GM18861 (cell line): ENCODE measurements around the gene TOX3.
A peak's percentile ranks its signal among the peaks of the same experiment; 100 is the strongest.

ENCODE experiments used
- ATAC-seq: cut with Tn5 transposase; IDR thresholded peaks from one replicate; pipeline ENCODE4 v1.9.1; 2021; ENCODE audit not compliant: unreplicated experiment

TOX3 gene

GRCh38 chr16:52547004-52547833, at the start of gene TOX3:
TOX3 (minus strand) TSS chr16:52547143; CDS start chr16:52546723, 420 bp downstream.
- no peak for ATAC-seq

GRCh38 chr16:52592778-52593177, 45.8 kb upstream of the TOX3 start:
- no peak for ATAC-seq

- ATAC-seq = no peak
Observed at GRCh38 chr16:52591934-52592592, 45.1 kb upstream of the TOX3 start.

GRCh38 chr16:52591471-52591870, 44.5 kb upstream of the TOX3 start:
- ATAC-seq = no peak

- ATAC-seq = no peak
Observed at GRCh38 chr16:52586159-52586558, 39.2 kb upstream of the TOX3 start.

- ATAC-seq = no peak
Observed at GRCh38 chr16:52584354-52585320, 37.7 kb upstream of the TOX3 start.

- no peak for ATAC-seq
Observed at GRCh38 chr16:52581530-52581929, 34.6 kb upstream of the TOX3 start.

- no peak for ATAC-seq
Observed at GRCh38 chr16:52580488-52580887, 33.5 kb upstream of the TOX3 start.

- no peak for ATAC-seq
Observed at GRCh38 chr16:52578829-52579498, 32.0 kb upstream of the TOX3 start.

GRCh38 chr16:52578007-52578828, 31.3 kb upstream of the TOX3 start:
- ATAC-seq = no peak

- ATAC-seq = no peak
Observed at GRCh38 chr16:52577130-52577706, 30.3 kb upstream of the TOX3 start.

- peak; percentile 88 for ATAC-seq
Observed at GRCh38 chr16:52573365-52574299, 26.7 kb upstream of the TOX3 start.

GRCh38 chr16:52572656-52573055, 25.7 kb upstream of the TOX3 start:
- ATAC-seq = no peak

GRCh38 chr16:52570495-52571091, 23.6 kb upstream of the TOX3 start:
- no peak for ATAC-seq

- ATAC-seq = no peak
Observed at GRCh38 chr16:52569701-52570100, 22.8 kb upstream of the TOX3 start.

- no peak for ATAC-seq
Observed at GRCh38 chr16:52568983-52569690, 22.2 kb upstream of the TOX3 start.

GRCh38 chr16:52568495-52568894, 21.6 kb upstream of the TOX3 start:
- no peak for ATAC-seq
